AG10803 (cell line): ENCODE results near the gene CMBL.

Source experiments
- DNase-seq: peaks from one replicate; pipeline ENCODE4 v3.0.0; 2010; ENCODE audit warnings: low read depth
- H3K4me3 ChIP-seq: 2 replicates; pipeline ENCODE4 v1.5.1; 2011; ENCODE audit warnings: mild to moderate bottlenecking, low read length, control low read depth
- TF ChIP-seq, protein P1 (sequence below): conservative IDR thresholded peaks from 2 replicates; pipeline ENCODE4 v1.5.1; 2011; ENCODE audit warnings: mild to moderate bottlenecking, low read length, control low read depth, inconsistent platforms

The CMBL gene

DNA sequence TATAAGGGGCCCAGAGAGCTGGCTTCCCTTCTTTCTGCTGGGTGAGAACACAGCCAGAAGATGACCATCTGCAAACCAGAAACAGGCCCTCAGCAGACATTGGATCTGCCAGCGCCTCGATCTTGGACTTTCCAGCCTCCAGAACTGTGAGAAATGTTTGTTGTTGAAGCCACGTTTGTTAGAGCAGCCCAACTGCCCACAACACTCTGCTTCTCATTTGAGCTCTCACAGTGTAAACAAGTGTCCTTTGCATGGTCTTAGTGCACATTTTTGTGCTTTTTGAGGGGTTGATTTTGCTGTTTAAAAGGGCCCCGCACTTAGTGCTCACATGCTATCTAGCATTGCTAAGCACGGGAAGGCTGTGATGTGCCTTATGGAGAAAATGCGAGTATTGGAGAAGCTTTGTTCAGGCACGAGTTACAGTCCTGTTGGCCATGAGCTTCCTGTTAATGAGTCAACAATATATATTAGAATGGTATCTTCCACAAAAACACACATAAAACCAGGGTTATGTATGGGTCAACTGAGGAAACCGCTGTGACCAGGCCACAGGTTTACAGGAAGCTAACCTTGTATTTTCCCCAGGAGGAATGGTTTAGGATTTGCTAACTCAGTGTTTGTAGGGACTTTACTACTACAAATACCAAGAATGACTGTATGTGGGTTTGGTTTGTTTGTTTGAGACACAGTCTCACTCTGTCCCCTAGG lies 11.9 kb downstream of the CMBL start:
- DNase-seq = no peak

GRCh38 chr5:10293907-10294662 lies 13.6 kb downstream of the CMBL start:
- no peak for DNase-seq
- TF ChIP-seq, protein P1, sequence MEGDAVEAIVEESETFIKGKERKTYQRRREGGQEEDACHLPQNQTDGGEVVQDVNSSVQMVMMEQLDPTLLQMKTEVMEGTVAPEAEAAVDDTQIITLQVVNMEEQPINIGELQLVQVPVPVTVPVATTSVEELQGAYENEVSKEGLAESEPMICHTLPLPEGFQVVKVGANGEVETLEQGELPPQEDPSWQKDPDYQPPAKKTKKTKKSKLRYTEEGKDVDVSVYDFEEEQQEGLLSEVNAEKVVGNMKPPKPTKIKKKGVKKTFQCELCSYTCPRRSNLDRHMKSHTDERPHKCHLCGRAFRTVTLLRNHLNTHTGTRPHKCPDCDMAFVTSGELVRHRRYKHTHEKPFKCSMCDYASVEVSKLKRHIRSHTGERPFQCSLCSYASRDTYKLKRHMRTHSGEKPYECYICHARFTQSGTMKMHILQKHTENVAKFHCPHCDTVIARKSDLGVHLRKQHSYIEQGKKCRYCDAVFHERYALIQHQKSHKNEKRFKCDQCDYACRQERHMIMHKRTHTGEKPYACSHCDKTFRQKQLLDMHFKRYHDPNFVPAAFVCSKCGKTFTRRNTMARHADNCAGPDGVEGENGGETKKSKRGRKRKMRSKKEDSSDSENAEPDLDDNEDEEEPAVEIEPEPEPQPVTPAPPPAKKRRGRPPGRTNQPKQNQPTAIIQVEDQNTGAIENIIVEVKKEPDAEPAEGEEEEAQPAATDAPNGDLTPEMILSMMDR = no peak
- no peak overlapping the region for H3K4me3 ChIP-seq

More for the DNA sequence above, 11.9 kb downstream of the CMBL start:
- TF ChIP-seq, protein P1 = no peak
- H3K4me3 ChIP-seq = no peak overlapping the region

DNA sequence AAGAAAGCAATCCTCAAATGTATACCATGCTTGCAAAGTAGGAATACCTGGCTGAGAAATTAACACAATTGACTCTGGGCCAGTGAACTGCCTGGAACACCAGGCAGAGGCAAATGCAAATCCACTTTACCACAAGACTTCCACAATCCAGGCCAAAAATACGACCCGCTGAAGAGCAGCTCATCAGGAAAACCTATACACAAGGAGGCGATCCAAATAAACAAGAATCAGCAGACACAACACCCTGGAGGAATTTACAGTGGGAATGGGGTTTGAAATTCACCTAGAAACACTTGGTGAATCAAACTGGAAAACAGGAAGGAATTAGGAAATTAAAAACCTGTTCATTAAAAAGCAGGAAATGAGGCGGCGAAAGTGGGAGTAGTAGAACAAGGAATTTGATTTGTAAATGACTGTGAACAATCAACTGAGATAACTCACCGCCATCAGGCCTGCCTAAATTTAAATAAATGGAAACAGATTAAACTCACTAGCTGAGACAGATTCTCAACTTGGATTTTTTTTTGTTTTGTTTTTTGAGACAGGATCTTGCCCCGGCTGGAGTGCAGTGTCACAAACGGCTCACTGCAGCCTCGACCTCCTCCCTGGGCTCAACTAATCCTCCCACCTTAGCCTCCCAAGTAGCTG lies 15.9 kb downstream of the CMBL start:
- no peak overlapping the region for H3K4me3 ChIP-seq
- TF ChIP-seq, protein P1 = no peak
- DNase-seq = no peak

DNA sequence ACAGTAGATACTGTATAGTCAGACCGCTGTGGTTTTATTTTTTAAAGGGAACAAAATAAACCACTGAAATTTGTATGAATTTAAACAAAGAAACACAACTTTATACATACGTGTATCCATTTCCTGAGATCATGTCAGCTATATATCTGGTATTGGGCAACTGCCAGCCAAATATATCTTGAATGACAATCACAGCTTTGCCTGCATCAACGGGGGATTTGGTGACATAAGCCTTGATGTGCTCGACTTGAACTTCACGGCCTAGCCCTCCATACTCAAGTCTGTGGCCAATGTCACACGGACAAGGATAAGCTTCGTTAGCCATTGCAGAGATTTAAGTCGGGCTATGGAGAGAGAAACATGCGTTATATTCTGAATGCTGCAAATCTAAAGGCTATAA lies 17.3 kb downstream of the CMBL start:
- H3K4me3 ChIP-seq = no peak overlapping the region
- TF ChIP-seq, protein P1 = no peak
- DNase-seq = no peak

DNA sequence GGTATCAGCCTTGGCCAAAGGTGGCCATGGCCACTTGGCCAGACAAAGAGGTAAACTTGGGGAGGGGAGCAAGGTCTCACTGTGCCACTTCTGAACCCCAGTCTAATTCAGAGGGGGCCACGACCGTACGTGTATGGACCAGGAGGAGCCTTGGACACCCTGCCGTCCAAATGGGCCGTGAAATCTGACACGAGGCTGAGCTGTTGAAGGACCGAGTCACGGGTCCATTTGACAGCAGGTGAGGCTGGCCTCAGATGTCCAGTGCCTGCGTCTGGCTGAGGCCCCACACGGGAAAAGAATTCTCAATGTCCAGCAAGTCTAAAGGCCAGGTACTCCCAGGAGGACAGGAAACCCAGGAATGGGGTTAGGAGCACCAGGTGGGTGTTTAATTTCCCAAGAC lies 17.7 kb downstream of the CMBL start:
- no peak overlapping the region for H3K4me3 ChIP-seq
- no peak for DNase-seq
- TF ChIP-seq, protein P1 = no peak

DNA sequence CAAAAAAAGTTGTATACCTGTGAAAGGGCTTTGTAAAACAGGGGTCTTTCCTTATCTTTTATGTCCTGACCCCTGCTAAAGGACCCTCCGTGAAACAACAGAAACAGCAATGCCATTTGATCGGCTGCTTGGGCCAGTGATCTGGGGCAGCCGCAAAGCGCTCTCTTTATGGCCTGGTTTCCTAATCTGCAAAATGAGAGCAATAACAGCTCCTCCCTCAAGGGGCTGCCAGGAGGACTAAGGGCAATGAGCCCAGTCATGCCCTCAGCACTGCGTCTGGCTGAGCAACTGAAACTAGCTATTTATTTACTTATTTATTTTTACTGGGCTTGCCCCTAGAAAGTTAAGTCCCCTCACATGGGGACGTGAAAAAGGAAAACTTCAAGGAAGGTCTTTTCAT lies 18.3 kb downstream of the CMBL start:
- H3K4me3 ChIP-seq = no peak overlapping the region
- peak; percentile 67 for DNase-seq
- TF ChIP-seq, protein P1 = peak; percentile 39
